Hematopoietic multipotent progenitor cell treated with erythropoietin and hydrocortisone succinate and interleukin-3 and kit ligand, for 6 days (in vitro differentiated cells): ENCODE results near the gene PARVA.

ENCODE experiments used
- DNase-seq: peaks from one replicate; pipeline ENCODE4 v3.0.0-alpha.2; 2015

PARVA gene

DNA sequence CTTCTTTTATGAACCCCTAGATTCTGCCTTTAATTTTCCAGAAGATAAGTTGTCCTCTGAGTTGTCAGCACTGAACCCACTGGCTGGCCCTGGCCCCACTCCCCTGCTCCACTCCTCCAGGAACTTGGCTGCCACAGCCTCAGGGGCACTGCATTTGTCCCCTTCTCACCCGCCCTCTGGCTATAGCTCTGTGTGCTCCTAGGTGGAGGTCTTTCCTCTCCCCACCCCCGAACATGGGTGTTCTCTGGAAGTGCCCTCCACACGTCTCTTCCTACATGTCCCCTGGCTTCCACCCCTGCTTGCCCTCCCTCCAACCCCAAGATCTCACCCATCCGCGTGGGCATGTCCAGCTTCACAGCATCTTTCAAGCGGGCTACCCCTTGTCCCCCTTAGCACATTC is 159.2 kb downstream of the PARVA start:
- no peak for DNase-seq

DNA sequence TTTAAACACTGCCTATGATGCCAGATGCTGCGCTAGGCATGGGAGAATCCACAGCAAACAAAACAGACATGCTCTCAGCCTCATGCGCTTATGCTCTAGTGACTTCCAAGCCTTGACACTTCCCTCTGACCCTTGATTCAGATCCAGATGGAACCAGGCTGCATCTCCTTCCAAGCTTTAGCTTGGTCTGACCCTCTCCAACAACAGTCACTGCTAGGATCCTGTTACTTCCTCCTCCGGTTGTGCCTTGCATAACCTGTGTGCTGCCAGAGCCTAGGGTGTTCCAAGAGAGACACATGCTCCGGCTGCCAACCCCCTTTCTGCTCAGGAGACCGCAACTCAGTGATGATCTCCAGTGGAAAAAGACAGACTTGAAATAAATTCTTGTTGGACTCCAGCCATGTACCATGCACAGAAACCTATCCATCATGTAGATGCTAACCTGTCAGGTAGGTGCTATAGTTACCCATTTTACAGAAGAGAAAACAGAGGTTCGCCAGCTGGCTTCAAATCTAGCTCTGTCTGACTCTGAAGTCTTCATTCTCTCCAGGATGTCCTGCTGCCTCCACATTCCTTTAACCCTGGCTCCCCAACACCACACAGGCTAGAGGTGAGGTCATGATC is 160.5 kb downstream of the PARVA start:
- no peak for DNase-seq

DNA sequence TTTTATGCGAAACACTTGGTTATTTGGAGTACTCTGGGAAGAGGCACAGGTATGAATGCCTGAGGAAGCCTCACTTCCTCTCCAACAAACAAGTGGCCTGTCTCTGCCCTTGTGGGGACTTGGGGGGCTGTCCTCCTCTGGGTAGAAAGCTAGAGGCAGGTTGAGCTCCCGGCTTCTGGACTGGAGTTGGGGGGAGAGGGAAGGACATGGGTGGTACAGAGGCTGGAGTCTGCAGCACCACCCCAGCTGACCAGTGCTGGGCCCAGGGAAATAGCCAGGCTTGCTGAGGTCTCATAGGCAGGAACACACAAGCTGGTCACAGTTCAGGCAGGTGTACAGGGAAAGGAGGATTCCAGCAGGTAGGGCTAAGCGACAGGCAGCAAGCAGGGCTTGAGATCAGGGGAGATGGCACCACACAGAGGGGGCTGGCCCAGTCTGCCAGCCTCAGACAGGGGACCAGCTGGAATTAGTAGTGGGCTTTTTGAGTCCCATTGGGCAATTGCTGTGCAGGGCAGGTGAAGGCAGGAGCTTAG is 161.6 kb downstream of the PARVA start:
- no peak for DNase-seq

DNA sequence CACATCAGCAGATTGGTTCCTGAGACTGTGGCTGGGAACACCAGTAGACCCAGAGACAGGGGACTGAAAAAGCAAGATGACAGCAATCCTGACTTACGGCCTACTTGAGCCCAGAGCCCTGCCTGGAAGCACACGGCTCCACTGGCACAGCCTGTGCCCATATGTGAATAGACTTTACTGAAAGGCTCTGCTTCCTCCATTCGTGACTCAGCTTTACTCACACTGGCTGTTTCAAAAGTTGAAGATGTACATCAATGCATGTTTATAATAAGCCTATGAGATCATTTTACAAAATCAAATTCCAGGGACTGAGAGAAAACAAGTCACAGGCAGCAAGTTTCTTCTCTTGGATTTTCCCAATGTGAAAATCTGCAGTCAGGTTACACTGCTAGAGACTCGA is 162.2 kb downstream of the PARVA start:
- no peak for DNase-seq

DNA sequence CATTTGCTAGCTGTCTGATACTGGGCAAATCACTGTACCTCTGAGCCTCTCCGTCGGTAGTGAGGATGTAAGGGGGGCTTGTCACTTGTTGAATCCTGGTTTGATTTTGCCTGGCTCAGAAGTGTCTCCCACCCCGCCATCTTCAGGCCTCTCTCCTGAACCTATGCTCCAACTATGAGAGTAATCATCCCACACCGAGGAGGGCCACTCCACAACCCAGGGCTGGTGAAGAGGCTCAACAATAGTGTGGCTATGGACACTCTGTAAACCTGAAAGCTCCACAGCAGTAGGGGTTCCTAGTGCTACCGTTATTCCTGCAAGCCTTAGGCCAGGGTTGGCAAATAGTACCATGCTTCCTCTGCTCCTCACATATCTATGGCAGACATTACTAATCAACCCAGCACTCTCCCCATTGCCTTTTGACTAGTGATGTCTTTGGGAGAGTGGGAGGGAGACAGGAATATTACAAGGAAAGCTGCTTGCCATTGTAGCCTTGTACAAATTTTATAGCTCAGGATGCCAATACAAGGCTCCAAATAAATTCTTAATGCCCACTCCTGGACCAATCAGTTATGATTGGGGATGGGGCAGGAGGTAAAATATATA is 162.8 kb downstream of the PARVA start:
- no peak for DNase-seq

DNA sequence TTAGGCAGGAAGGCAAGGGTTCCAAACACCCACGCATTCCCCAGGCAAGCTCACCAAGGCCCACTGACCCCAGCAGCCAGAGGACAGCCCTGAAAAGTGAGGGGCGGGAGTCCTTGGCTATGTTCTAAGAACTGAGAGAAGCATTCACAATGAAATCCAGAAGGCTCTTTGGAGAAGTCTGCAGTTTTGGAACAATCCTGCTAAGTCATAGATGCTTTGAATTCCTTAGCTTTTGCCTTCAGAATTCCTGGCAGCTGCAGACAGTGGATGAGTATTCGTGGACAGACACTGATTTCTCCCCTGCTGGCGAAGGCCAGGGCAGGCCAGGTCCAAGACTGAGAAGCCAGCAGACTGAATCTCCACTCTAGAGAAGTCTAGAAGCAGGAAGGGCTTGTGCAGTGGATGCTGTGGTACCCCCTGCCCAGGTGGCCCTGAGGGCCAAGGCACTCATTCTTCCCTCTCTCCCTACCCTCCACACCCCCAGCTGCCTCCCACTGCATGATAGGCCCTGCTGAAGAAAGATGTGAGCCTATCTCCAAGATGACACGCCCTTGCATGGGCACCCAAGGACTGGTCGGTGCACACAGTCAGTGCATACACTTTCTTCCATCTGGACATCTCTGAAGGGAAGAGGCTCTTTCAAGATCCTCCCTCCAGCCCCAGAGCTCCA is 163.7 kb downstream of the PARVA start:
- DNase-seq = no peak

DNA sequence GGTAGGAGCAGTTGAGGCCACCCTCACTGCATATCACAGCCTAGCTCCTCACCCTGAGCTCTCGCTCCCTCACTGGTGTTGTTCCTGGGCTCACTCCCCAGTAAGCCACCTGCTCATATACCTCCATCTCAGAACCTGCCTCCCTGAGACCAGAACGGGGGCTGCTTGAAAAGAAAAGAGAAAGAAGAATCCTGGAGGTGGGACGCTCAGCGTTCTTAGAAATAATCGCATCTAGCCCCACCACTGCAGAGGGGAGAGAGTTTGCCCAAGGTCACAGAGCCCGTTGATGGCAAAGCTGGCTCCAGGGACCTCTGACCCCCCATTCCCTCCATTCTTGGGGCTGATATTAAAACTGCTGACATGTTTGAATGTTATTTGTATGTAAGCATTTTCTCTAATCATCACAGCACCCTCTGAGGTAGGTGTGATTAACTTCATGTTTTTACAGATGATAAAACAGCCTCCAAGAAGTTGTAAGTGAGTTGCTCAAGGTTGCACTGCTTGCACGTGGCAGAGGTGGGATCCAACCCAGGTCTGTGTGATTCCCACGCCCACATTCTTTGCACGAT is 164.3 kb downstream of the PARVA start:
- DNase-seq = no peak

DNA sequence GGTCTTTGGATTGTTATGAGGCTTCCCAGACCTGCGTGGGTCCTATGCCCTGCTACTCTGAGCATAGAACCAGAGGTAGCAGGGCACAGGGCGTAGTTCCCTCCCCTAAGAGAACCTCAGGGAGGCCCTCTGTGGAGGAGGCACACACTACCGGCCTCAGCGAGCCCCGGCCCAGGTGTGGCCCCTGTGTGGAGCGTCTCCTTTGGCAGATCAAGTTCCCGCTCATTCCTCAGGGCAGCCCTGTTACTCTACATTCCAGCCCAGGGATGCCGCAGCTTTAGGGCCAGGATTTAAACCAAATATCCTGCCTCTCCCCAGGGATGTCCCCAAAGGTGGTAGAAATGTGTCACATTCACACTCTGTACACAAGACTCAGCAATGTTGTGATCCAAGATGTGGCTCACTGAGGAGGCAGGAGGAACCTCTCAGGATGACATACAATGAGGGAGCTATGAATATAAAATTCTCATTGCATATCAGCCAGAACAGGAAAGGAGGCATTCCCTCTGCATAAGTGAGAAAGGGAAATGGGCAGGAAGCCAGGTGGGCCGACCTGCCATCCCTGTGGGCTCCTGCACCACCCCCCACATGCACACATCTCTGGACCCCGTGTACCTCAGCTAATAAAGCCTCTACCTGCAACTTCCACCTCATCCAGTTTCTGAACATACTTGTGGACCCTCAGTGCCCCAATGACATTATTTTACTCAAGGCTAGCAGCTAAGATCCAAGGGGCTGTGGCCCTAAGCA is 165.0 kb downstream of the PARVA start:
- no peak for DNase-seq

DNA sequence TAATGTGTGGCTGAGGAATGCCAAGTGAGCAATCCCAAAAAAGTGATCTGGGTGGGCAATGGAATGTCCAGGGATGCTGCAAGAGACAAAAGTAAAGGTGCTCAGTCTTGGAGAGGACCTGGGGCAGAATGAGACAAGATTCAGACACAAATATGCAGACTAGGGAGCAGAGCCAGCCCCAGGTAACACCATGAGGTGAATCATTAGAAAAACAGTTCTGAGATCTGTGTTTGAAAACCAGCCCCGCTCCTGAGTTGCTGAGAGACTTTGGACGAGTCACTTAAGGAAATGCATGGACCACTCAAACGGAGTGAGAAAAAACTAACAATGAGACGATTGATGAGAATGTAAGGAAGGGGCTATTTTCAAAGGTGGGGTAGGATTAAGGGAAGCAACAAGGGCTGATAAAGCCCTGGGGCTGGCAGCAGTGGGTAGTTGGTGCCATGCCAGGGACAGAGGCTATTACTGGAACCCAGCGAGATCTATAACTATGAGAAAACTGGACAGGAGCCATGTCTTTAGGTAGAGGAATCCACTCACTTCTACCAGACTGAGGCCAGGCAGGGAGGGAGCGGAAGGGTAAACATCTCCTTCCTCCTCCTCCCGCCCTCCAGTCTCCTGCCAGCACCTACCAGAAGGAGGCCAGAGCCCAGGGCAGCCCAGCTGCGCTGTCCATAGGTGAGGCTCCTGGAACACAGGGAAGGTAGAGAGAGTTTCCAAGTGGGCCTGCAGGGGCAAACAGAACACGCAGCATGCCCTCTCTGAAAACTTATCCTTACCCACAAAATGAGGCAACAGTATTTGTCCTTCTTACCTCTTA is 166.4 kb downstream of the PARVA start:
- DNase-seq = no peak

DNA sequence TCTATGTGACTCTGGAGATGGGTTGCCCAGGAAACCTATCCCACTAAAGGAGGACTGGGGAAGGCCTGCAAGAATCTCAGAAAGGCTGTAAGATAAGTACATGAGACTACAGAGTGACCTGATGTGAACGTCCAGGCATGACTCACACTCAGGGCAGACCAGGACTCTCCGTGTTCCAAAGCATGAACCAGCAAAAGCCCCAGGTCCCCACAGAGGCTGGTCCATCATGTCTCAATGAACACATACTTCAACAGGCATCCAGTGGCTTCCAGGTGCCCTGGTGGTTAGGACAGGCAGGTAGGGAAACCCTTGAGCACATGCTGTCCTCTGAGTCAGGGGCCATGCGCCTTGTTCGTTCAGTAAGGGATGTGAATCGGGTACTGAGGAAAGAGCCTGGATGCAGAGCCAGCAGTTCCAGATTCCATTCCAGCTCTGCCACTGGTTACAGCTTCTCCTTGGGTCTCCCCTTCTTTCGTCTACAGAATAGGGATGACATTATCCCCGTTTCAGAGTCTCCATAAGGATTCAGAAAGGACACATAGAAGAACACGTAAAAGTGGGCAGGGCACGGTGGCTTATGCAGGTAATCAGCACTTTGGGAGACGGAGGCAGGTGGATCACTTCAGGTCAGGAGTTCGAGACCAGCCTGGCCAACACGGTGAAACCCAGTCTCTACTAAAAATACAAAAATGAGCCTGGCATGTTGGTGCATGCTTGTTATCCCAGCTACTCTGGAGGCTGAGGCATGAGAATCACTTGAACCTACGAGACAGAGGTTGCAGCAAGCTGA is 167.8 kb downstream of the PARVA start:
- DNase-seq = no peak

DNA sequence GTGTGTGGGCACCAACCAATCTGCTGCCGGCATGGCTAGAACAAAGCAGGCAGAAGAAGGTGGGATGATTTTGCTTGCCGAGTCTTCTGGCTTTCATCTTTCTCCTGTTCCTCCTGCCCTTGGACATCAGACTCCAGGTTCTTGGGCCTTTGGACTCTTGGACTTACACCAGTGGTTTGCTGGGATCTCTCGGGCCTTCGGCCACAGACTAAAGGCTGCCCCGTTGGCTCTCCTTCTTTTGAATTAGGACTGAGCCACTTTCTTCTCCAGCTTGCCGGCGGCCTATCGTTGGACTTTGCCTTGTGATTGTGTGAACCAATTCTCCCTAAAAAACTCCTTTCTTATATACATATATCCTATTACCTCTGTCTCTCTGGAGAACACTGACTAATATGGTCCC is 168.8 kb downstream of the PARVA start:
- no peak for DNase-seq

DNA sequence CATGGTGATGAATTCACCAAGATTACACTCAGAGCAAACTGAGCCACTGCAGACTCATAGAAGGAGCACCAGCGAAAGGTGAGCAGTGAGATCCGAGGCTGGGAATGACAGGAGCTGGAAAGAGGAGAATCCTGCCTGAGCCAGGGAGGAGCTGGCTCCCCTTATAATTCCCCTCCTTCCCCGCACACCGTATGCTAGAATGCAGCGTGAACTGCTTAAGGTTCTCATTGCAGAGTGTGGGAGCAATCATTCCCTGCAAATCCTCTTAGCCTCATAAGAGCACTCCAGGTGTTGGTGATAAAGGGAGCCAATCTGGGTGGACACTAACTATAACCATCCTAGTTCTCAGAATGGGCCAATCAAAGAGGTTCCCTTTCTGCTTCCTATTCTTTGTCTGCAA is 169.3 kb downstream of the PARVA start:
- no peak for DNase-seq

DNA sequence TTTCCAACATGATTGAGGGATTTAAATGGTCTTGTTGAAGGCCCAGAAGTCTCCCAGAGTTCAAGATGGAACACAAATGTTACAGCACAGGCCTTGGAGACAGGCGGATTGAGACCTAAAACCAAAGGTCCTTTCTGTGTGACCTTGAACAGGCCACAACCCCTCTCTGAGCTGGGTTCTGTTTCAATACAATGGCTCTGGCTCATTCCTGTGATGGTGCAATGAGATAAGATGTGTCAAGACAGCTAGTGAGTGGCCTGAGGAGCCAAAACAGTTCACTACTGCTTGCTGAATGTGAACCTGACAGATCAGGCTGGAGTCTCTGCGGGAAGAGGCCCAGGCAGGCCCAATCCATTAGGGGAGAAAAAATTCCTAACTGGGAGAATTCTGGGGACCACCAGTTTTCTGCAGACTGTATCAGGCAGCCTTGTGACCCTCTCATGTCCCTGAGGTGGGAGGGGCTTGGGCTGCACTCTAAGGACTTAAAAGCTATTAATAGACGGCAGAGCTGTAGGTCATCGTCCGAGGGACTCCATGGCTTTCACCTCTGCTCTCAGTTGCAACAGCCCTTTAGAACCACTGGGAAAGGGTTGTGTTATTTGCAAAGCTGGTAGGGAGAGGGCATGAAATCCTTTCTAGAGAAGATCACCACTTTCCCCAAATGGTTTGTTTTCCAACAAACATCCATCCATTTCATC is 170.7 kb downstream of the PARVA start:
- DNase-seq = no peak

DNA sequence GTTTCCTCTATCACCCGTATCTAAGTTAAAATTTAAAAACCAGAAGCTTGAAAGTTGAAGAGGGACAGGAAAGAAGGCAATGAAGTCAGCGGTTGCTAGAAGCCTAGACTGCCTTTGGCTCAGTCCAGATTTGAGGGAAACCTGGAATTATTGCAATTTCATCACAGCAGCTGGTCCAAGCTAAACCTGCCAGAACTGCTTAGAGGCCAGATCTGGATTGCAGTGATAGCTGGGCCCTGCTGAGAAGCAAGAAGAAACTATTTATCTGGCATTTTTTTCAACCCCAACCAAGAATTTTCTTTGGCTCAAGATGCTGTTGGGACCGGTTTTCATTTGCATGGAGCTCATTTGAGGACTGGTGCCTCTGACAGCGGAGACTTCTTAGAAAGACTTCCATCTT is 175.3 kb downstream of the PARVA start:
- DNase-seq = no peak

DNA sequence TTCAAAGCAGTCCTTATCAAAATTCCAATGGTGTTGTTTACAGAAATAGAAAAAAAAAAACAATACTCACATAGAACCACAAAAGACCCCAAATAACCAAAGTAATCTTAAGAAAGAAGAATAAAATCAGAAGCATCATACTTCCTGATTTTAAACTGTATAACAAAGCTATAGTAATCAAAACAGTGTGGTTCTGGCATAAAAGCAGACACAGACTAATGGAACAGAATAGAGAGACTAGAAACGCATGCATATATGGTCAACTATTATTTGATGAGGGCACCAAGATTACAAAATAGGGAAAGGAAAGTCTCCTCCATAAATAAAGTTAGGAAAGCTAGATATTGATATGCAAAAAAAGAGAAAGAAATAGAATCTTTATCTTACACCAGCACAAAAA is 176.8 kb downstream of the PARVA start:
- no peak for DNase-seq

DNA sequence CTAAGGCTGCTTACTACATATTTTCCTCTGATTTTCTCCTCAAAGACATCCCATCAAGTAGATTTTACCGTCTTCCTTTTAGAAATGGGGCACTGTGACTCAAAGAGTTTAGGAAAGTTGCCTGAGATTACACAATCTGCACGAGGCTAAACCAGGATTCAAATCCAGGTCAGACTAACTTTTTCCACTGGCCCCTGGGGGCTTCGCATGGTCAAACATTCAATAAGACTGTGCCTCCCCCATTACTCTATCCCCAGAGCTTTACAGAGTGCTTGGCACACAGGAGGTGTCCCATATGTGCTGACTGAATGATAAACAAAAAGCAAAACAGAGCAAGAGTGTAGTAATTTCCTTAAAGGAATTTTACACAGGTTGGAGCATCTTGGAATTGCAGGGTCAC is 178.8 kb downstream of the PARVA start:
- DNase-seq = no peak

DNA sequence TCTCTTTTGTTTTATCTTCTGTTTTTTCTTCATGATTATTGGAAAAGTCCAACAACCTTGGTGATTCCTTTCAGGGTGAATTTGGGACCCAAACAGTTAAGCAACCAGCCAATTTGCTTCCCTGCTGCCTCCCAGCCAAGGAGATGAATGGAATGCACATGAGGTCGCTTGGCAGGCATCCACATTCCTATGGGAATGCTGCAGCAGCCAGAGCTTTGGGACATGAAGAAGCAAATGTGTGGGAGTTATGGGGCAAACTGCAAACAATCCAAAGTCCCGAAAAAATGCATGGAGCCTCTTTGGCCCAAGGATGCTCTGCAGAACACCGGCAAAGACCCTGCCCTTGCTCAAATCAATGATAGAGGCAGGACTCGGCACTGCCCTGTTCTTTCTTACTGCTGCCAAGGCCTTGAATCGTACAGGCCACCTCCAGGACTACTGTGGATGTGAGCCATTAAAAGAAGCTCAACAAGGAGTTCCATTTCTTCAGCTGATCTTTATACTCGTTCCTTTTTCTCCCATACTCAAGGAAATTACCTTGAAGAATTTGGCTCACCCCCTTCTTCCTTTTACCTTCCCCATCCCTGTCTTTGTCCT is 179.5 kb downstream of the PARVA start:
- no peak for DNase-seq

DNA sequence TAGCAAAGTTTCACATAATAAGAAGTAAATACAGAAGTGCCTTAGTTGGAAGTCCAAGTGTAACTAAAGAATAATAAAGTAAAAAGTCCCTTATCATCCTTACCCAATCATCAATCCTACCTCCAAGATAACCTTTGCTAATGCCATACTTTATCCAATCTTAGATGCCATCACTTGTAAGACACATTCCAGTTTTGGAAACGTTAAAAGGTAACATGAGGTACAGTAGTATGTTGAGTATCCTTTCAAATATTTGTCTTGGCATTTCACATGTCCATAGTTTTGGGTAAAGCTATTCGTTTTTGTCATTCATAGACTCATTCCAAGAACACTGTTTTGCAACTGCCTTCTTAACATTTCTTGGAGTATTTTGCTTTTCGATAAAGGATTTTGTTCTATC is 181.6 kb downstream of the PARVA start:
- DNase-seq = no peak

DNA sequence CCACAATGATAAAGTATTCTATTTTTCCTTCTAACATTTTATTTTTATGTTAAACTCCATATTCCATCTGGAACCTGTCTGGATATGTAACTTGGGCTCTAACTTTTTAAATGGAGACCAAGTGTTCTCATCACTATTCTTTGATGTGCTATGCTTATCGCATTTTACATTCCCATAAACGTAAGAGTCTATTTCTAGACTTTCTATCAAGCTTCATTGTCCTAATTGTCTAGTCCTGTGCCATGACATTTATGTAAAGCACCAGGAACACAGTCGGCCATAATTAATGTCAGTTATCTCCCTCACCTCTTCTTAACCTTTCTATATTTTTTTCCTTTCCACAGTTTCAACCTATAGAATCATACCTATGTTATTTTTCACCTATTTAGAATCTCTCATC is 183.0 kb downstream of the PARVA start:
- DNase-seq = no peak

DNA sequence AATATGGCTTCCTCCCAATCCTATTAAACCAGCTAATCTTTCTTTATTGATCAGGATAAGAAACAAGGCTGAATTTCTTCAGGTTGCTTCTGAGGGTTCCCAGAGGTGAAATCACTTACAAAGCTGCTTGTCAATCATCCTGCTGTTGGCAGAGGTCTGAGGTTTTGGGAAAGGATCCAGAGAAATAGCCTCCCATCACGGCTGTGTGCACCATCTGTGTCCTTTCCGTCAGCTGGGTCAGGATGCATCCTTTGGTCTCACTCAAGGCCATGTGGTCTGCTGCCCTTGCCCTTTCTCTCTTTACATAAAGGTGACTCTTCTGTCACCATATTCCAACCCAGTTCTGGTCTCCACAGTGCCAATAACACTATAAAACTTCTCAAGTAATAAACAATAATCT is 183.5 kb downstream of the PARVA start:
- no peak for DNase-seq

DNA sequence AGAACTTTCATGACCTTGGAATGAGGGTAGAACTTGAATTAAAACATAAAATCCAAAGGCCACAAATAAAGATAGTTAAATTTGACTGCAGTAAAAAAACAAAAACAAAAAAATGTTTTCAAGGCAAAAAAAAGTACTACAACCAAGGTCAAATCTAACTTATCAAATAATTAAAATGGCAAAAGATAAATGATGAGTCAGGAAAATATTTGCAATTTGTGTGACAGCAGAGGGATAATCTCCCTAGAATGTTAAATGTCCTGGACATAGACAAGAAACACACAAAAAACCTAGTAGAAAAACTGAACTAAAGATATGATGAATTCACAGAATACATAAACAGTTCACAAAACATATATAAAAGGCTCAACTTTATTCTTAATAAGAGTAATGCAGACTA is 186.6 kb downstream of the PARVA start:
- no peak for DNase-seq
